DND-41 (cell line): ENCODE data around the gene SMARCAD1.

Experiments used
- ATAC-seq: fragments of 200-7000 bp; cut with Tn5 transposase; 3 replicates; pipeline ENCODE4 v1.9.1; 2021; ENCODE audit warnings: low read depth; ENCODE audit not compliant: insufficient read depth
- DNase-seq: peaks from one replicate; pipeline ENCODE4 v3.0.0-alpha.2; 2020
- H2AFZ ChIP-seq: 2 replicates; pipeline ENCODE4 v1.6.0; 2012; ENCODE audit warnings: low read depth, low read length
- H3K27ac ChIP-seq: 2 replicates; pipeline ENCODE4 v1.5.1; 2012; ENCODE audit warnings: low read length, inconsistent platforms
- H3K27me3 ChIP-seq: fragments of 200-600 bp; sonication (generic); 2 replicates; pipeline ENCODE4 v1.6.0; 2012; ENCODE audit warnings: low read length, mild to moderate bottlenecking, inconsistent platforms; ENCODE audit not compliant: insufficient read depth, poor library complexity
- H3K36me3 ChIP-seq: 2 replicates; pipeline ENCODE4 v1.5.1; 2012; ENCODE audit warnings: low read length, inconsistent platforms; ENCODE audit not compliant: insufficient read depth
- H3K4me1 ChIP-seq: 2 replicates; pipeline ENCODE4 v1.5.1; 2012; ENCODE audit warnings: mild to moderate bottlenecking, low read length; ENCODE audit not compliant: insufficient read depth
- H3K4me2 ChIP-seq: 2 replicates; pipeline ENCODE4 v1.6.0; 2012; ENCODE audit warnings: mild to moderate bottlenecking, moderate library complexity, low read length, inconsistent platforms; ENCODE audit not compliant: insufficient read depth
- H3K4me3 ChIP-seq, 2 experiments: fragments of 200-600 bp in 1 of 2; shearing (Covaris generic) in 1 of 2; 2 replicates each; pipeline ENCODE4 v1.5.1; 2012 to 2016; ENCODE audit warnings: inconsistent platforms in 2 of 2, low read length in 2 of 2, mild to moderate bottlenecking in 2 of 2, low read depth in 1 of 2, moderate library complexity in 1 of 2
- H3K79me2 ChIP-seq: 2 replicates; pipeline ENCODE4 v1.6.0; 2012; ENCODE audit warnings: low read length, inconsistent platforms; ENCODE audit not compliant: insufficient read depth
- H3K9ac ChIP-seq: 2 replicates; pipeline ENCODE4 v1.6.0; 2012; ENCODE audit warnings: low read depth, mild to moderate bottlenecking, inconsistent platforms, low read length, moderate library complexity
- H3K9me3 ChIP-seq: 2 replicates; pipeline ENCODE4 v1.5.1; 2012; ENCODE audit warnings: low read length, moderate library complexity, mild to moderate bottlenecking, inconsistent platforms; ENCODE audit not compliant: insufficient read depth, severe bottlenecking
- H4K20me1 ChIP-seq: 2 replicates; pipeline ENCODE4 v1.6.0; 2012; ENCODE audit warnings: low read length; ENCODE audit not compliant: insufficient read depth
- CTCF ChIP-seq: IDR thresholded peaks from 2 replicates; pipeline ENCODE4 v1.5.1; 2012; ENCODE audit warnings: borderline replicate concordance, low read length, moderate library complexity, mild to moderate bottlenecking; ENCODE audit not compliant: poor library complexity, severe bottlenecking; ENCODE audit errors: extremely low read depth
- EZH2 ChIP-seq: IDR thresholded peaks from 3 replicates; pipeline ENCODE4 v1.6.1; 2012; ENCODE audit warnings: borderline replicate concordance, low read depth, mild to moderate bottlenecking, moderate library complexity, low read length, inconsistent platforms; ENCODE audit not compliant: severe bottlenecking

Gene SMARCAD1

DNA sequence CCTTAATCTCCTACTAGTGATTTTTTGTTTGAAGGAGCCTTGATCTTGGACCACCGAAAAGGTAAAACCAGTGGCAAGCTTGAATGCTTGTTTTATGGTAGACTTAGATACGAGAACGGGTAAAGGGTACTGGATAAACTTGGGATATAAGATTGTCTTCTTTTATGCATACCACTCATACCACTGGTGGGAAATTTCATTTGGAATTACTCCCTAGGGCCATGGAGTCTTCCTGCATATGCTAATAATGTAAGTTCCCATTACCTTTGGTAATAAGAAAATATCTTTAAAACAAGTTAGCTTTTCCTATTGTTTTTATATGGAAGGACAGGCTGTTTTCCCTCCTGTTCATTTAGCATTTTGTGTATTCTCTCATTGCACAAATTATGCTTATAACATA, 11.7 kb downstream of the SMARCAD1 start:
- H3K4me2 ChIP-seq, result no peak overlapping the region
- ATAC-seq (no peak), DNase-seq (no peak)
- no peak overlapping the region for H3K9ac ChIP-seq
- peaks cover 85% of the 10 kb centered on the region for H3K79me2 ChIP-seq
- peaks cover 20% of the 10 kb centered on the region; the same call in 1 of the 2 replicates for H4K20me1 ChIP-seq
- H3K27me3 ChIP-seq, result no peaks in the 10 kb centered on the region
- H3K9me3 ChIP-seq, result no peaks in the 10 kb centered on the region
- no peak for TF ChIP-seq CTCF
- no peak overlapping the region for H2AFZ ChIP-seq
- H3K36me3 ChIP-seq, result peaks cover 63% of the 10 kb centered on the region
- no peak overlapping the region for H3K4me3 ChIP-seq
- H3K4me1 ChIP-seq, result peaks cover 3% of the 10 kb centered on the region; the same call in 1 of the 2 replicates
- H3K27ac ChIP-seq, result no peak overlapping the region

DNA sequence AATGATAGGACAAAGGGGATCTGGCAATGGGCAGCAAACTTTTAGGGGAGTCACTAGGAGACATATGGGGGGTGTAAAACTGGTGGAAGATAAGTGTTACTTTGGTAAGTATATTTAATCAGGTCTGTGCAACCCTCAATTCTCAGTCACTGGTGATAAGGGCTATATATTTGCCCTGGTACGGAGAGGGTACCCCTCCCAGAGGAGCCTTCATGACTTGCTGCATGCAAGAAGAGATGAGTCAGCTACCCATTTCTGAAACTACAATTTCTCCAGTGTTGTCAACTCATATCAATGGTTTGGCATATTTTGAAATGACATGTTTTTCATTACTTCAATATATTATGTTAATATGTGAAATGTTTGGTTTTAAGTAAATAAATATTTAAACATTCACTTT, 14.3 kb downstream of the SMARCAD1 start:
- Histone ChIP-seq H3K27me3 (no peaks in the 10 kb centered on the region), H3K79me2 (peaks cover 79% of the 10 kb centered on the region), H4K20me1 (peaks cover 27% of the 10 kb centered on the region; the same call in 1 of the 2 replicates), H2AFZ (no peak overlapping the region), H3K9ac (no peak overlapping the region), H3K4me2 (no peak overlapping the region), H3K4me1 (no peaks in the 10 kb centered on the region), H3K36me3 (peaks cover 64% of the 10 kb centered on the region), H3K27ac (no peak overlapping the region), H3K9me3 (no peaks in the 10 kb centered on the region), H3K4me3 (no peak overlapping the region)
- no peak for TF ChIP-seq EZH2
- TF ChIP-seq CTCF, result no peak
- DNase-seq (no peak), ATAC-seq (peak; percentile 24; the same call in 1 of the 3 replicates)

GRCh38 chr4:94225449-94225848, 17.8 kb downstream of the SMARCAD1 start:
- no peak overlapping the region for H2AFZ ChIP-seq
- H3K27me3 ChIP-seq, result no peaks in the 10 kb centered on the region
- H3K9me3 ChIP-seq, result no peaks in the 10 kb centered on the region
- TF ChIP-seq CTCF, result no peak
- TF ChIP-seq EZH2, result no peak
- no peak overlapping the region for H3K4me3 ChIP-seq
- no peak for ATAC-seq
- H3K36me3 ChIP-seq, result peaks cover 60% of the 10 kb centered on the region
- H3K27ac ChIP-seq, result no peak overlapping the region
- H4K20me1 ChIP-seq, result peaks cover 22% of the 10 kb centered on the region; the same call in 1 of the 2 replicates
- H3K79me2 ChIP-seq, result peaks cover 67% of the 10 kb centered on the region
- H3K9ac ChIP-seq, result no peak overlapping the region
- H3K4me2 ChIP-seq, result no peak overlapping the region
- H3K4me1 ChIP-seq, result no peaks in the 10 kb centered on the region
- no peak for DNase-seq

GRCh38 chr4:94226763-94227162, 19.1 kb downstream of the SMARCAD1 start:
- Histone ChIP-seq H4K20me1 (peaks cover 16% of the 10 kb centered on the region; the same call in 1 of the 2 replicates), H3K4me1 (no peaks in the 10 kb centered on the region), H3K4me3 (no peak overlapping the region), H3K36me3 (peaks cover 61% of the 10 kb centered on the region), H3K27ac (no peak overlapping the region), H3K9ac (no peak overlapping the region), H3K4me2 (no peak overlapping the region), H3K79me2 (peaks cover 55% of the 10 kb centered on the region), H2AFZ (no peak overlapping the region), H3K9me3 (no peaks in the 10 kb centered on the region), H3K27me3 (no peaks in the 10 kb centered on the region)
- no peak for TF ChIP-seq CTCF
- no peak for TF ChIP-seq EZH2
- ATAC-seq, result no peak
- no peak for DNase-seq
